ENCODE results near the gene TRPM3. TPM values are rescaled to one million over a fixed set of nuclear protein-coding genes. Genes with fewer than 3 reads are reported as not detected.

The TRPM3 gene
- total and polyA plus RNA-seq, 2 of the 8 experiments (the other 6 are each of a cell fraction or from before 2014, with no cell fraction given) = 2.4 to 10.9 TPM

DNA sequence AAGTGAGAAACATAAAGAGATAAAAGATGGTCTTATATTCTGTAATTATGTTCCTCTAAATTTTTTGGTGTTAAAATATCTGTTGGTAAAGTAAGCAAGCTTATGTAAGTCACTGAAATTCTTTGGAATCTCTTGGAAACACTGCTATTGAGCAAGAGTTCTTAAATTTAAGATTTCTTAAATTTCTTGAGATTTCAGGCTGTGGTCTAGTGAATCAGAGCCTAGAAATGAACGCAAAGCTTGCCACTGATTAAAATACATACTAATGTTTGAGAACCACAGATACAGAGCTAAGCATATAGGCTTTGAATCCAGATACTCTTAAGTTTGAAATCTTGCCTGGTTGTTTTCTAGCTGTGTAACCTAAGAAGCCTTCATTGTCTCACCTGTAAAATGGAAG, 133.4 kb downstream of the TRPM3 start:
- H4K20me1 ChIP-seq (replicated peaks in 1 of 2; ENCODE audit: control insufficient read depth in 1 of 2, insufficient read depth in 2 of 2, low read length in 2 of 2) = no peaks in the 10 kb centered on the region
- ChIA-PET CTCF (ENCODE audit: partially characterized antibody) (interaction anchor here (2.6 kb wide), 1 partner anchor 13 kb away, joined by 10 read pairs; no protein-coding TSS in a partner anchor), POLR2A (ENCODE audit: partially characterized antibody) (no interaction called here)
- H3K9ac ChIP-seq (replicated peaks in 1 of 4; ENCODE audit: extremely low read depth in 1 of 4, low read depth in 3 of 4, low read length in 3 of 4) = no peak overlapping the region
- no peaks in the 10 kb centered on the region for H3K79me1 ChIP-seq (ENCODE audit: low read depth, low read length)
- H2AFZ ChIP-seq (ENCODE audit: low read length) = no peak overlapping the region
- H2BK12ac ChIP-seq (ENCODE audit: low read depth, low read length) = no peak overlapping the region
- H2BK120ac ChIP-seq (replicated peaks; ENCODE audit: low read depth, low read length) = no peak overlapping the region
- no peak overlapping the region for H4K8ac ChIP-seq (ENCODE audit: extremely low read depth, insufficient read depth, low read length)
- H3K4ac ChIP-seq (replicated peaks; ENCODE audit: insufficient read length, low read depth, low read length) = no peak overlapping the region
- no peaks in the 10 kb centered on the region; a peak in 2 of 7 replicates for H3K27me3 ChIP-seq (replicated peaks in 1 of 4; ENCODE audit: control insufficient read depth in 3 of 4, extremely low read depth in 1 of 4, insufficient read depth in 3 of 4, low read length in 3 of 4)
- H3K4me2 ChIP-seq (ENCODE audit: insufficient read depth in 1 of 2, low read depth in 2 of 2, low read length in 2 of 2) = no peak overlapping the region
- 100% methylated on average over 1 of the region's 1 CpG; no CpG with 5 or more reads in 1 of the 2 experiments for WGBS, 2 experiments (ENCODE audit: extremely low coverage in 1 of 2, insufficient coverage in 1 of 2, insufficient read length in 1 of 2, insufficient replicate concordance in 2 of 2, low coverage in 1 of 2, low lambda C conversion rate in 2 of 2, missing lambda C conversion rate in 1 of 2)
- no peak for DNase-seq (ENCODE audit: low read depth in 1 of 2, low spot score in 2 of 2)
- H3K23ac ChIP-seq (ENCODE audit: insufficient read length) = no peak overlapping the region
- no peak overlapping the region for H2BK15ac ChIP-seq (ENCODE audit: low read length)
- no peak overlapping the region for H3K18ac ChIP-seq (ENCODE audit: extremely low read depth, low read length)
- H3K27ac ChIP-seq (ENCODE audit: low read depth, low read length) = no peak overlapping the region
- FAIRE-seq = no peak
- TF ChIP-seq YY1 (IDR thresholded peaks at IDR 0.05; ENCODE audit: low read depth, low read length) (no peak), FOSL1 (IDR thresholded peaks at IDR 0.05; ENCODE audit: insufficient read depth, low read depth, low read length) (no peak), NRF1 (IDR thresholded peaks at IDR 0.05; ENCODE audit: low read depth, low read length) (no peak), EZH2 (IDR thresholded peaks at IDR 0.05; ENCODE audit: low read depth, low read length, severe bottlenecking) (no peak), GABPA (IDR thresholded peaks at IDR 0.05; ENCODE audit: borderline replicate concordance, insufficient read depth, low read length) (no peak), CREB1 (IDR thresholded peaks at IDR 0.05) (no peak), RBBP5 (IDR thresholded peaks at IDR 0.05; ENCODE audit: borderline replicate concordance, low read depth, low read length) (no peak), SRF (IDR thresholded peaks at IDR 0.05; ENCODE audit: low read depth, low read length) (no peak), CHD2 (IDR thresholded peaks at IDR 0.05; ENCODE audit: low read length) (no peak), SP1 (IDR thresholded peaks at IDR 0.05; ENCODE audit: low read depth, low read length) (no peak), RXRA (IDR thresholded peaks at IDR 0.05; ENCODE audit: insufficient read depth, low read depth, low read length) (no peak), CEBPB (IDR thresholded peaks at IDR 0.05; ENCODE audit: low read depth, low read length) (no peak)
- no peak overlapping the region for H4K91ac ChIP-seq (replicated peaks; ENCODE audit: insufficient read length, low read length)
- H2BK20ac ChIP-seq (ENCODE audit: low read length) = no peak overlapping the region
- H3K9me3 ChIP-seq (ENCODE audit: insufficient read depth in 2 of 2, low read depth in 1 of 2, low read length in 1 of 2) = no peaks in the 10 kb centered on the region
- no peaks in the 10 kb centered on the region for H3K36me3 ChIP-seq (ENCODE audit: control insufficient read depth in 2 of 4, insufficient read depth in 4 of 4, low read length in 3 of 4)
- H2BK5ac ChIP-seq (ENCODE audit: low read depth, low read length) = no peak overlapping the region
- no peak overlapping the region for H4K5ac ChIP-seq (ENCODE audit: insufficient read length, low read depth, low read length)
- H3K56ac ChIP-seq (replicated peaks; ENCODE audit: insufficient read length, low read depth, low read length) = no peak overlapping the region
- no peaks in the 10 kb centered on the region for H3K79me2 ChIP-seq (ENCODE audit: control insufficient read depth in 1 of 2, insufficient read depth in 2 of 2, low read length in 2 of 2)
- H3K4me3 ChIP-seq (ENCODE audit: extremely low read depth in 1 of 4, insufficient read depth in 2 of 4, low read depth in 3 of 4, low read length in 4 of 4) = no peak overlapping the region
- H2AK5ac ChIP-seq (ENCODE audit: low read depth, low read length) = no peak overlapping the region
- no peaks in the 10 kb centered on the region for H3K23me2 ChIP-seq (ENCODE audit: low read depth, low read length)
- no peak overlapping the region for H3K14ac ChIP-seq (ENCODE audit: insufficient read length)
- no peaks in the 10 kb centered on the region for H3K4me1 ChIP-seq (replicated peaks in 1 of 4; ENCODE audit: control insufficient read depth in 3 of 4, insufficient read depth in 4 of 4, low read length in 3 of 4)

All from H1 (cell line).